PC-3 (cell line): ENCODE measurements around the gene FAM114A1.

ENCODE experiments used
- CTCF ChIP-seq: fragments of 300-600 bp; sonication (generic); conservative IDR thresholded peaks from 2 replicates; pipeline ENCODE4 v1.5.1; 2017; ENCODE audit warnings: antibody characterized with exemption, low read depth, mild to moderate bottlenecking, low read length
- EZH2 ChIP-seq: fragments of 300-600 bp; sonication (generic); IDR thresholded peaks from one replicate; pipeline ENCODE4 v1.6.1; 2017; ENCODE audit warnings: antibody characterized with exemption, mild to moderate bottlenecking, low read length; ENCODE audit not compliant: unreplicated experiment

DNA sequence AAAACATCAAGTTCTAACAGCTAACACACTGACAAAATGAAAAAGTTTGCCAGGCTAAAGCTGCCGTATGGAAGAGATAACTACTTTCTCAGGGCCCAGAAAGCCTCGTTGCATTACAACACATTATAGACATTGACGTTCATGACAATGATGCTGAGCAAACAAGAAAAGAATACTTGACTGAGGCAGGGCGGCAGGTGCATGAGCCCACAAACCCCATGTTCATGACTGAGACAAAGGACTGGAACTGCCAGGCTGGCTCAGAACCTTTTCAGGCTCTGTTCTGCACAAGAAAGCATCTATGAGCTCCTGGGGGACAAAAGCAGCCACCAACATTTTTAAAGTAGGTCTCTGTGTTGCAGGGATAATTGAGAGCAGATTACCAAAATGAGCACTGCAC, 24.6 kb upstream of the FAM114A1 start:
- TF ChIP-seq CTCF = no peak
- TF ChIP-seq EZH2 = no peak
